WTC11 (cell line): ENCODE data around the gene TAPBP.

Experiments used
- ATF2 ChIP-seq: sonication (generic); formaldehyde crosslinking; IDR thresholded peaks from 2 replicates; pipeline ENCODE4 v1.8.1; 2022; ENCODE audit warnings: low read depth, missing genetic modification reagents, borderline replicate concordance
- ATF3 ChIP-seq: sonication (generic); formaldehyde crosslinking; conservative IDR thresholded peaks from 2 replicates; pipeline ENCODE4 v1.8.1; 2022; ENCODE audit warnings: mild to moderate bottlenecking, missing genetic modification reagents
- ESRRA ChIP-seq: sonication (generic); formaldehyde crosslinking; IDR thresholded peaks from 2 replicates; pipeline ENCODE4 v1.8.1; 2022; ENCODE audit warnings: mild to moderate bottlenecking, missing genetic modification reagents, borderline replicate concordance
- FOXJ3 ChIP-seq: sonication (generic); formaldehyde crosslinking; IDR thresholded peaks from 2 replicates; pipeline ENCODE4 v1.9.0; 2021; ENCODE audit warnings: missing genetic modification reagents, mild to moderate bottlenecking, borderline replicate concordance
- FOXK1 ChIP-seq: sonication (generic); formaldehyde crosslinking; IDR thresholded peaks from 2 replicates; pipeline ENCODE4 v1.8.0; 2022; ENCODE audit warnings: mild to moderate bottlenecking, moderate library complexity, missing genetic modification reagents
- GABPB1 ChIP-seq: sonication (generic); formaldehyde crosslinking; IDR thresholded peaks from 2 replicates; pipeline ENCODE4 v1.8.1; 2023; ENCODE audit warnings: mild to moderate bottlenecking, missing genetic modification reagents
- JUN ChIP-seq: sonication (generic); formaldehyde crosslinking; IDR thresholded peaks from 2 replicates; pipeline ENCODE4 v1.8.0; 2023; ENCODE audit warnings: mild to moderate bottlenecking, missing genetic modification reagents
- NR2C2 ChIP-seq: sonication (generic); formaldehyde crosslinking; IDR thresholded peaks from 2 replicates; pipeline ENCODE4 v1.8.0; 2022; ENCODE audit warnings: mild to moderate bottlenecking, missing genetic modification reagents
- NR3C1 ChIP-seq: sonication (generic); formaldehyde crosslinking; conservative IDR thresholded peaks from 2 replicates; pipeline ENCODE4 v1.8.1; 2023; ENCODE audit warnings: low read depth, mild to moderate bottlenecking, missing genetic modification reagents
- ZNF219 ChIP-seq: sonication (generic); formaldehyde crosslinking; IDR thresholded peaks from 2 replicates; pipeline ENCODE4 v1.8.0; 2023; ENCODE audit warnings: missing genetic modification reagents, mild to moderate bottlenecking, borderline replicate concordance
- ZNF232 ChIP-seq: sonication (generic); formaldehyde crosslinking; IDR thresholded peaks from 2 replicates; pipeline ENCODE4 v1.8.0; 2022; ENCODE audit warnings: mild to moderate bottlenecking, missing genetic modification reagents
- TF ChIP-seq, protein P1 (sequence below): fragments of 200-600 bp; IDR thresholded peaks from 2 replicates; pipeline ENCODE4 v1.8.0; 2022; ENCODE audit warnings: antibody characterized with exemption

GRCh38 chr6:33301877-33302276 is 12.0 kb downstream of the TAPBP start:
- TF ChIP-seq, protein P1, sequence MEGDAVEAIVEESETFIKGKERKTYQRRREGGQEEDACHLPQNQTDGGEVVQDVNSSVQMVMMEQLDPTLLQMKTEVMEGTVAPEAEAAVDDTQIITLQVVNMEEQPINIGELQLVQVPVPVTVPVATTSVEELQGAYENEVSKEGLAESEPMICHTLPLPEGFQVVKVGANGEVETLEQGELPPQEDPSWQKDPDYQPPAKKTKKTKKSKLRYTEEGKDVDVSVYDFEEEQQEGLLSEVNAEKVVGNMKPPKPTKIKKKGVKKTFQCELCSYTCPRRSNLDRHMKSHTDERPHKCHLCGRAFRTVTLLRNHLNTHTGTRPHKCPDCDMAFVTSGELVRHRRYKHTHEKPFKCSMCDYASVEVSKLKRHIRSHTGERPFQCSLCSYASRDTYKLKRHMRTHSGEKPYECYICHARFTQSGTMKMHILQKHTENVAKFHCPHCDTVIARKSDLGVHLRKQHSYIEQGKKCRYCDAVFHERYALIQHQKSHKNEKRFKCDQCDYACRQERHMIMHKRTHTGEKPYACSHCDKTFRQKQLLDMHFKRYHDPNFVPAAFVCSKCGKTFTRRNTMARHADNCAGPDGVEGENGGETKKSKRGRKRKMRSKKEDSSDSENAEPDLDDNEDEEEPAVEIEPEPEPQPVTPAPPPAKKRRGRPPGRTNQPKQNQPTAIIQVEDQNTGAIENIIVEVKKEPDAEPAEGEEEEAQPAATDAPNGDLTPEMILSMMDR = no peak
- TF ChIP-seq NR3C1 (CRISPR knock-in tag) = no peak
- TF ChIP-seq NR2C2 (CRISPR knock-in tag) = no peak
- TF ChIP-seq ATF3 (CRISPR knock-in tag) = no peak
- TF ChIP-seq ZNF219 (CRISPR knock-in tag) = no peak
- no peak for TF ChIP-seq FOXJ3 (CRISPR knock-in tag)
- TF ChIP-seq GABPB1 (CRISPR knock-in tag) = no peak
- TF ChIP-seq JUN (CRISPR knock-in tag) = no peak
- no peak for TF ChIP-seq ATF2 (CRISPR knock-in tag)
- TF ChIP-seq ZNF232 = no peak
- TF ChIP-seq ESRRA (CRISPR knock-in tag) = no peak
- no peak for TF ChIP-seq FOXK1 (CRISPR knock-in tag)
